Rectal smooth muscle tissue (tissue), 1 donor: Measurements from ENCODE around the gene ZMAT3.
"Not testable (repeated sequence)": the region's sequence is repeated elsewhere in the genome, so short reads cannot be mapped to it uniquely, and the experiment has no call there.

ENCODE experiments used
- H3K27ac ChIP-seq: one replicate; pipeline ENCODE4 v1.7.0; 2013; ENCODE audit warnings: low read depth, low read length, inconsistent platforms
- H3K27me3 ChIP-seq: one replicate; pipeline ENCODE4 v1.7.0; 2013; ENCODE audit warnings: low read length; ENCODE audit not compliant: control insufficient read depth, insufficient read depth
- H3K36me3 ChIP-seq: one replicate; pipeline ENCODE4 v1.7.0; 2013; ENCODE audit warnings: low read length; ENCODE audit not compliant: control insufficient read depth, insufficient read depth
- H3K4me1 ChIP-seq: one replicate; pipeline ENCODE4 v1.7.0; 2013; ENCODE audit warnings: low read length; ENCODE audit not compliant: control insufficient read depth, insufficient read depth
- H3K4me3 ChIP-seq: one replicate; pipeline ENCODE4 v1.7.0; 2013; ENCODE audit warnings: low read length
- H3K9ac ChIP-seq: one replicate; pipeline ENCODE4 v1.7.0; 2013; ENCODE audit warnings: low read length

The ZMAT3 gene

GRCh38 chr3:179032454-179033303 is 38.9 kb downstream of the ZMAT3 start:
- H3K27ac ChIP-seq, H3K4me3 ChIP-seq, H3K9ac ChIP-seq, H3K36me3 ChIP-seq, H3K4me1 ChIP-seq, H3K27me3 ChIP-seq: not testable (repeated sequence)

GRCh38 chr3:179029096-179029495 is 42.5 kb downstream of the ZMAT3 start:
- no peaks in the 10 kb centered on the region for H3K27me3 ChIP-seq
- H3K27ac ChIP-seq, result no peak overlapping the region
- no peak overlapping the region for H3K4me3 ChIP-seq
- H3K4me1 ChIP-seq, result no peaks in the 10 kb centered on the region
- H3K9ac ChIP-seq, result no peak overlapping the region
- H3K36me3 ChIP-seq, result no peaks in the 10 kb centered on the region

- Histone ChIP-seq H3K4me1 (no peaks in the 10 kb centered on the region), H3K9ac (no peak overlapping the region), H3K27ac (no peak overlapping the region), H3K36me3 (no peaks in the 10 kb centered on the region), H3K4me3 (no peak overlapping the region), H3K27me3 (no peaks in the 10 kb centered on the region)
These were observed 43.2 kb downstream of the ZMAT3 start for GRCh38 chr3:179028408-179028807.

- no peak overlapping the region for H3K4me3 ChIP-seq
These were observed 44.2 kb downstream of the ZMAT3 start for GRCh38 chr3:179027326-179027900.

GRCh38 chr3:179026636-179027035 is 45.0 kb downstream of the ZMAT3 start:
- H3K27me3 ChIP-seq, result no peaks in the 10 kb centered on the region
- no peaks in the 10 kb centered on the region for H3K36me3 ChIP-seq
- no peak overlapping the region for H3K4me3 ChIP-seq
- no peak overlapping the region for H3K27ac ChIP-seq
- H3K9ac ChIP-seq, result no peak overlapping the region
- no peaks in the 10 kb centered on the region for H3K4me1 ChIP-seq

More at GRCh38 chr3:179027326-179027900, 44.2 kb downstream of the ZMAT3 start:
- Histone ChIP-seq H3K4me1 (no peaks in the 10 kb centered on the region), H3K27ac (no peak overlapping the region), H3K27me3 (no peaks in the 10 kb centered on the region), H3K9ac (no peak overlapping the region), H3K36me3 (no peaks in the 10 kb centered on the region)

GRCh38 chr3:179021119-179021903 is 50.3 kb downstream of the ZMAT3 start:
- Histone ChIP-seq H3K9ac (no peak overlapping the region), H3K27me3 (no peaks in the 10 kb centered on the region), H3K4me3 (no peak overlapping the region), H3K4me1 (peaks cover 2% of the 10 kb centered on the region), H3K36me3 (no peaks in the 10 kb centered on the region), H3K27ac (no peak overlapping the region)

GRCh38 chr3:179020112-179020511 is 51.5 kb downstream of the ZMAT3 start:
- no peak overlapping the region for H3K9ac ChIP-seq
- H3K4me1 ChIP-seq, result peaks cover 2% of the 10 kb centered on the region
- no peak overlapping the region for H3K27ac ChIP-seq
- H3K4me3 ChIP-seq, result no peak overlapping the region
- no peaks in the 10 kb centered on the region for H3K36me3 ChIP-seq
- no peaks in the 10 kb centered on the region for H3K27me3 ChIP-seq

- Histone ChIP-seq H3K27me3 (no peaks in the 10 kb centered on the region), H3K36me3 (no peaks in the 10 kb centered on the region), H3K27ac (no peak overlapping the region), H3K9ac (no peak overlapping the region), H3K4me3 (no peak overlapping the region), H3K4me1 (peaks cover 2% of the 10 kb centered on the region)
These were observed 52.8 kb downstream of the ZMAT3 start for GRCh38 chr3:179018808-179019207.

GRCh38 chr3:179016979-179017670 is 54.5 kb downstream of the ZMAT3 start:
- H3K36me3 ChIP-seq, result no peaks in the 10 kb centered on the region
- no peak overlapping the region for H3K9ac ChIP-seq
- no peaks in the 10 kb centered on the region for H3K27me3 ChIP-seq
- H3K27ac ChIP-seq, result no peak overlapping the region
- H3K4me1 ChIP-seq, result peaks cover 2% of the 10 kb centered on the region
- H3K4me3 ChIP-seq, result no peak overlapping the region

GRCh38 chr3:179015551-179016020 is 56.0 kb downstream of the ZMAT3 start:
- Histone ChIP-seq H3K4me1 (peaks cover 1% of the 10 kb centered on the region), H3K4me3 (no peak overlapping the region), H3K27ac (no peak overlapping the region), H3K36me3 (no peaks in the 10 kb centered on the region), H3K9ac (no peak overlapping the region), H3K27me3 (no peaks in the 10 kb centered on the region)

GRCh38 chr3:179005706-179006105 is 65.9 kb downstream of the ZMAT3 start:
- no peak overlapping the region for H3K27ac ChIP-seq
- H3K9ac ChIP-seq, result no peak overlapping the region
- H3K4me1 ChIP-seq, result no peaks in the 10 kb centered on the region
- H3K36me3 ChIP-seq, result peaks cover 3% of the 10 kb centered on the region
- H3K4me3 ChIP-seq, result no peak overlapping the region
- H3K27me3 ChIP-seq, result no peaks in the 10 kb centered on the region

GRCh38 chr3:179005213-179005612 is 66.4 kb downstream of the ZMAT3 start:
- Histone ChIP-seq H3K4me1 (no peaks in the 10 kb centered on the region), H3K36me3 (peaks cover 3% of the 10 kb centered on the region), H3K9ac (no peak overlapping the region), H3K27me3 (no peaks in the 10 kb centered on the region), H3K27ac (no peak overlapping the region), H3K4me3 (no peak overlapping the region)
